GM12874 (cell line): ENCODE measurements around the gene RPL22.

ENCODE experiments used
- TF ChIP-seq, protein P1 (sequence below): IDR thresholded peaks from 2 replicates; pipeline ENCODE4 v1.5.1; 2011; ENCODE audit warnings: low read depth, mild to moderate bottlenecking, control low read depth, low read length, moderate library complexity; ENCODE audit not compliant: insufficient read depth

The RPL22 gene

GRCh38 chr1:6179564-6180175, 19.7 kb downstream of the RPL22 start:
- TF ChIP-seq, protein P1, sequence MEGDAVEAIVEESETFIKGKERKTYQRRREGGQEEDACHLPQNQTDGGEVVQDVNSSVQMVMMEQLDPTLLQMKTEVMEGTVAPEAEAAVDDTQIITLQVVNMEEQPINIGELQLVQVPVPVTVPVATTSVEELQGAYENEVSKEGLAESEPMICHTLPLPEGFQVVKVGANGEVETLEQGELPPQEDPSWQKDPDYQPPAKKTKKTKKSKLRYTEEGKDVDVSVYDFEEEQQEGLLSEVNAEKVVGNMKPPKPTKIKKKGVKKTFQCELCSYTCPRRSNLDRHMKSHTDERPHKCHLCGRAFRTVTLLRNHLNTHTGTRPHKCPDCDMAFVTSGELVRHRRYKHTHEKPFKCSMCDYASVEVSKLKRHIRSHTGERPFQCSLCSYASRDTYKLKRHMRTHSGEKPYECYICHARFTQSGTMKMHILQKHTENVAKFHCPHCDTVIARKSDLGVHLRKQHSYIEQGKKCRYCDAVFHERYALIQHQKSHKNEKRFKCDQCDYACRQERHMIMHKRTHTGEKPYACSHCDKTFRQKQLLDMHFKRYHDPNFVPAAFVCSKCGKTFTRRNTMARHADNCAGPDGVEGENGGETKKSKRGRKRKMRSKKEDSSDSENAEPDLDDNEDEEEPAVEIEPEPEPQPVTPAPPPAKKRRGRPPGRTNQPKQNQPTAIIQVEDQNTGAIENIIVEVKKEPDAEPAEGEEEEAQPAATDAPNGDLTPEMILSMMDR, result no peak

GRCh38 chr1:6178751-6179563, 20.4 kb downstream of the RPL22 start:
- TF ChIP-seq, protein P1, result no peak

DNA sequence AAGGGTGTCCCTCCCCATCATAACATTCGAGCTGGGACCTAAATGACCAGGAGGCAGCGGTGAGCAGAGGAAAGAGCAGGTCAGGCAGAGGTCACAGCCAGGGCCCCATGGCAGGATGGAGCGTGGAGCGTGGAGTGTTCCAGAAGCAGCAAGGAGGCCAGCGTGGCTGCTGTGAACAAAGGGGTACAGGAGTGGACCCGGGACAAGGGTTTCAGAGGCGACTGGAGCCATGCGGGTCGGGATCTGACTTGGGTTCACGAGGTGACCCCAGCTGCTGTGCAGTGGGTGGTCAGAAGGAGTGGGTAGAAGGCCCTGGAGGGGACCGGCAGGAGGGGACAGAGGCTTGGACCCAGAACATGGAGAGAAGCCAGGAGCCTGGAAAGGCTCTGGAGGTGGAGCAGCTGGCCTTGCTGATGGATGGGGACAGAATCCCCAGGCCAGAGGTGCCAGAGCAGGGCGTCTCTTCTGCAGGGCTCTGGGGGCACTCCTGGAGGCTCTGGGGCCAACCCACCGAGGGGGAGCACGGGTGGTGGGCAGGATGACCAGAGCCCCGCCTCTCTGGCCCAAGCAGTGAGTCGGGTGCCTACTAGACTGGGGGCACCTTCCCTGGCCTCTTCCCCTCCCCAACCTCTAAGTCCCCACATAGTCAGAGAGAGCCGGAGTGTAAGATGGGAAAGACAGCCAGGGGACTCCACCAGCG, 21.6 kb downstream of the RPL22 start:
- TF ChIP-seq, protein P1, result no peak

DNA sequence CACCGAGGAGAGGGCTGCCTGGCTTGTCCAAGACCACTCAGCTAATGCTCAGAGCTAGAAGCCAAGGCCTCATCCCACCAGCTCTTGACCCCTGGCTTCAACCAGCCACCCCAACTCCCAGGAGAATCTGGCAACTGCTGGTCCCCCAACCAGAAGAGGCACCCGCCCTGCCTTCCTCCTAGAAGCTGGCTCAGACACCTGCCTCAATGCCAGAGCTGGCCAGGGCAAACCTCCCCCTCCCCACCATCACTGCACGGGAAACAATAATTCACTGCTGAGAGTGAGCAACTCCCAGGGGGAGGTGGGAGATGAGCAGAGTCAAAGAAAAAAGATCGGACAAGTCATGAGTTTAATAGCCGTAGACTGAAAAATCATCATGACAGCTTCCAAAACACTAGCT, 22.6 kb downstream of the RPL22 start:
- TF ChIP-seq, protein P1, result no peak

DNA sequence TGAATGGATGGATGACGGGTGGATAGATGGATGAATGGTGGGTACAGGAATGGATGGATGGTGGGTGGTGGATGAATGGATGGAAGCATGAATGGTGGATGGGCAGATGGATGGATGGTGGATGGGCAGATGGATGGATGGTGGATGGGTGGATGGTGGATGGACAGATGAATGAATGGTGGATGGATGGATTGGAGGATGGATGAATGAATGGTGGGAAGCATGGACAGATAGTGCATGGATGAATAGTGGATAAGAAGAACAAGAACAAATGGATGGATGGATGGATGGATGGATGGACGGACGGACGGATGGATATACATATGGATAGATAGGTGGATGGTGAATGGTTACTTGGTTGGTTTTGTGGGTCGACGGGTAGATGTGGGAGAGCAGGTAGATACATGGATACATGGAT, 24.0 kb downstream of the RPL22 start:
- TF ChIP-seq, protein P1, result no peak

DNA sequence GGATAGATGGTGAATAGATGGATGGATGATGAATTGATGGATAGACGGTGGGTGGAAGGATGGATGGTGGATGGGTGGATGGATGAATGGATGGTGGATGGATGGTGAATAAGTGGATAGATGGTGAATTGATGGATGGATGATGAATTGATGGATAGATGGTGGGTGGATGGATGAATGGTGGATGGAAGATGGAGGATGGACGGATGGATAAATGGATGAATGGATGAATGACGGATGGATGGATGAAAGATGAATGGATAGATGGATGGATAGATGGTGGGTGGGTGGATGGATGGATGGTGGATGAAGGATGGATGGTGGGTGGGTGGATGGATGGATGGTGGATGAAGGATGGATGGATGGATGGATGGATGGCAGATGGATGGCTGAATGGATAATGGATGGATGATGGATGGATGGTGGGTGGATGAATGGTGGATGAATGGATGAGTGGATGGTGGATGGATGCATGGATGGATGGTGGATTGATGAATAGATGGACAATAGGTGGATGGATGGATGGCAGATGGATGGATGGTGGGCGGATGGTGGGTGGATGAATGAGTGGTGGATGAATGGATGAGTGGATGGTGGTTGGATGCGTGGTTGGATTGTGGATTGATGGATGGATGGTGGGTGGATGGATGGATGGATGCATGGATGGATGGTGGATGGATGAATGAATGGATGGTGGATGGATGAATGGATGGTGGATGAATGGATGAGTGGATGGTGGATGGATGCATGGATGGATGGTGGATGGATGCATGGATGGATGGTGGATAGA, 24.6 kb downstream of the RPL22 start:
- TF ChIP-seq, protein P1, result no peak

- TF ChIP-seq, protein P1, result no peak
These were observed 26.8 kb downstream of the RPL22 start for GRCh38 chr1:6172549-6172948.
